Type B pancreatic cell (in vitro differentiated cells): Measurements from ENCODE around the gene CNIH4. TPM values are rescaled to one million over a fixed set of nuclear protein-coding genes. Genes with fewer than 3 reads are reported as not detected.

Experiments used
- DNase-seq: peaks from one replicate; pipeline ENCODE4 v3.0.0; 2021; ENCODE audit warnings: mixed read lengths; ENCODE audit not compliant: unreplicated experiment; ENCODE audit errors: extremely low spot score
- H3K27ac Mint-ChIP-seq: 2 replicates; pipeline ENCODE4 v1.8.0; 2021; ENCODE audit warnings: mild to moderate bottlenecking, mixed read lengths
- H3K27me3 Mint-ChIP-seq: 2 replicates; pipeline ENCODE4 v1.8.0; 2021; ENCODE audit warnings: mixed read lengths
- H3K36me3 Mint-ChIP-seq: 2 replicates; pipeline ENCODE4 v1.8.0; 2021; ENCODE audit warnings: mixed read lengths
- H3K4me1 Mint-ChIP-seq: one replicate; pipeline ENCODE4 v1.8.0; 2021; ENCODE audit warnings: mixed read lengths; ENCODE audit not compliant: unreplicated experiment
- H3K4me3 Mint-ChIP-seq: 2 replicates; pipeline ENCODE4 v1.8.0; 2021; ENCODE audit warnings: mild to moderate bottlenecking, mixed read lengths
- H3K9me3 Mint-ChIP-seq: 2 replicates; pipeline ENCODE4 v1.8.0; 2021; ENCODE audit warnings: mixed read lengths
- total RNA-seq: library from RNA; stranded (reverse); gene quantifications from 2 replicates; pipeline ENCODE4 v1.2.1, GENCODE V29; 2021; ENCODE audit warnings: low replicate concordance
- TF ChIP-seq, protein P1 (sequence below): fragments of 200-600 bp; sonication (generic); conservative IDR thresholded peaks from 2 replicates; pipeline ENCODE4 v1.5.0; 2021; ENCODE audit warnings: antibody characterized with exemption, mild to moderate bottlenecking

CNIH4 gene
- total RNA-seq, 1 donor from 2014 or later: 59.3 TPM

DNA sequence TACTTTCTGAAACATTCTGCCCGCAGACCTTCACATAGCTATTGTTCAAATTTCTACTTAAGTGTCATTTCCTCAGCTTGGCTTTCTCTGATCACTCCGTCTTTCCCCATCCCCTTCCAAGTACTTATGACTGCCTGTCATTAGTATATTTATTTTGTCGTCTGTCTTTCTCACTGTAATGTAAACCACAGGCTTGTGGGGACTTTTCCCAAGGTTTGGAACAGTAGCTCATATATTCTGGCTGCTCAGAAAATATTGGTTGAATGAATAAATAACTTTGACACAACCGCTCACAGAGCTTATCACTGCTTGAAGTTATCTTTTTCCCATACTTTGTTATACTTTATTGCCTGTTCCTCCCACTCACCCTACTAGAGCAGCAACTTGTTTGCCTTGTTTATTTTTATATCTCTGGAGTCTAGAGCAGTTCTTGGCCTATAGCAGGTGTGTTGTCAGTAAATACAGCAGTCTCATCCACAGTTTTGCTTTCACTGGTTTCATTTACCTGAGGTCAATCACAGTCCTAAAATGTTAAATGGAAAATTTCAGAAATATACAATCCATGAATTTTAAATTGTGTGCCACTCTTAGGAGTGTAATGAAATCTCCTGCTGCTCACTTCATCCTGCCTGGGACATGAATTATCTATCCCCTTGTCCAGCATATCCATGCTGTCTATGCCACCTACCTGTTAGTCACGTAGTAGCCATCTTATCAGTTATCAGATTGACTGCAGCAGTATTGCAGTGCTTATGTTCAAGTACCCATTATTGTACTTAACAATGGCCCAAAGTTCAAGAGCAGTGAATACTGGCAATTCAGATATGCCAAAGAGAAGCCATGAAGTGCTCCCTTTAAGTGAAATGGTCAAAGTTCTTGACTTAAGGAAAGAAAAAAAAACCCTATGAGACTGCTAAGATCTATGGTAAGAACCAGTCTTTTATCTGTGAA, 2.4 kb upstream of the CNIH4 start:
- peaks cover 14% of the 10 kb centered on the region for H3K4me1 Mint-ChIP-seq
- peaks cover 8% of the 10 kb centered on the region for H3K36me3 Mint-ChIP-seq
- H3K27ac Mint-ChIP-seq: no peak overlapping the region
- H3K9me3 Mint-ChIP-seq: no peaks in the 10 kb centered on the region
- H3K27me3 Mint-ChIP-seq: no peaks in the 10 kb centered on the region
- no peak for DNase-seq
- no peak overlapping the region for H3K4me3 Mint-ChIP-seq
- TF ChIP-seq, protein P1, sequence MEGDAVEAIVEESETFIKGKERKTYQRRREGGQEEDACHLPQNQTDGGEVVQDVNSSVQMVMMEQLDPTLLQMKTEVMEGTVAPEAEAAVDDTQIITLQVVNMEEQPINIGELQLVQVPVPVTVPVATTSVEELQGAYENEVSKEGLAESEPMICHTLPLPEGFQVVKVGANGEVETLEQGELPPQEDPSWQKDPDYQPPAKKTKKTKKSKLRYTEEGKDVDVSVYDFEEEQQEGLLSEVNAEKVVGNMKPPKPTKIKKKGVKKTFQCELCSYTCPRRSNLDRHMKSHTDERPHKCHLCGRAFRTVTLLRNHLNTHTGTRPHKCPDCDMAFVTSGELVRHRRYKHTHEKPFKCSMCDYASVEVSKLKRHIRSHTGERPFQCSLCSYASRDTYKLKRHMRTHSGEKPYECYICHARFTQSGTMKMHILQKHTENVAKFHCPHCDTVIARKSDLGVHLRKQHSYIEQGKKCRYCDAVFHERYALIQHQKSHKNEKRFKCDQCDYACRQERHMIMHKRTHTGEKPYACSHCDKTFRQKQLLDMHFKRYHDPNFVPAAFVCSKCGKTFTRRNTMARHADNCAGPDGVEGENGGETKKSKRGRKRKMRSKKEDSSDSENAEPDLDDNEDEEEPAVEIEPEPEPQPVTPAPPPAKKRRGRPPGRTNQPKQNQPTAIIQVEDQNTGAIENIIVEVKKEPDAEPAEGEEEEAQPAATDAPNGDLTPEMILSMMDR: no peak

DNA sequence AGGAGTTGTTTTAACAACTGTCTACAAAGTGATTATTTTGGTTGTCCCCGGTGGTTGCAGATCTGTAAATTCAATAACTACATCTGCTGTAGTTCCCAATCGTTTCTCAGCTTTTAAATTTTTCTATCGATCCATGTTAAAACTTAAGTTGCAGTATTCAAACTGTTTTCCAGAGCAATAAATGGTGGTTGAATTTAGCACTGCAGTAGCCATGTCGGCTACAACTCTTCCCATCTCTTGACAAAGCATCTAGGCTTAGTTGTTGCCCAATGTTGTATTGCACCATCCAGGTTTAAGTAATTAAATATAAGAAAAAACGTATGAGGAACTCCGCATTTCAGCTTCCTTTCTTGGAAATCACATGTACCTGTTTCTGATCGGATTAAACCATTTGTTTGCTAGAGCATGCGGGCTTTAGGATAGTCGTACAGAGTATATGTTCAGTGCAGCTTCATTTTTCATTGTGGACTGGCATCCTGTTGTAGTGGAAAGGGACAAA, 996 bp downstream of the CNIH4 start:
- no peak for DNase-seq
- Mint-ChIP-seq H3K4me3 (peak overlapping the region; percentile 91), H3K27me3 (no peaks in the 10 kb centered on the region), H3K27ac (peak overlapping the region; percentile 83), H3K36me3 (peaks cover 19% of the 10 kb centered on the region), H3K9me3 (no peaks in the 10 kb centered on the region), H3K4me1 (peaks cover 16% of the 10 kb centered on the region)
- TF ChIP-seq, protein P1: no peak

DNA sequence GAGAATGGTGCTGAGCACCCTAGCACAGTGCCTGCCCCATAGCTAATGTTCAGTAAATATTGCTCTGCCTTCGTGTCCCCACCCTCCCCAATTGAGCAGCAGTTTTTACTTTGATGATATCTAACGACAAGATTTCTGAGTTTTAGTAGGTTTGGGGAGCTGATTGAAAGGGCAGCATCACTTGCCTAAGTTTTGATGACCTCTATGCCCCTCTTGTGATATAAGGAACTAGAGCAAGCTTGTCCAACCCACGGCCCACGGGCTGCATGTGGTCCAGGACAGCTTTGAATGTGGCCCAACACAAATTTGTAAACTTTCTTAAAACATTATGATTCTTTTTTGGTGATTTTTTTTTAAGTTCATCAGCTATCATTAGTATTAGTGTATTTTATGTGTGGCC, 1.6 kb downstream of the CNIH4 start:
- peaks cover 22% of the 10 kb centered on the region for H3K36me3 Mint-ChIP-seq
- no peak for DNase-seq
- H3K4me1 Mint-ChIP-seq: peaks cover 16% of the 10 kb centered on the region
- TF ChIP-seq, protein P1: no peak
- H3K9me3 Mint-ChIP-seq: no peaks in the 10 kb centered on the region
- H3K4me3 Mint-ChIP-seq: peak overlapping the region; percentile 91
- peak overlapping the region; percentile 83 for H3K27ac Mint-ChIP-seq
- no peaks in the 10 kb centered on the region for H3K27me3 Mint-ChIP-seq

DNA sequence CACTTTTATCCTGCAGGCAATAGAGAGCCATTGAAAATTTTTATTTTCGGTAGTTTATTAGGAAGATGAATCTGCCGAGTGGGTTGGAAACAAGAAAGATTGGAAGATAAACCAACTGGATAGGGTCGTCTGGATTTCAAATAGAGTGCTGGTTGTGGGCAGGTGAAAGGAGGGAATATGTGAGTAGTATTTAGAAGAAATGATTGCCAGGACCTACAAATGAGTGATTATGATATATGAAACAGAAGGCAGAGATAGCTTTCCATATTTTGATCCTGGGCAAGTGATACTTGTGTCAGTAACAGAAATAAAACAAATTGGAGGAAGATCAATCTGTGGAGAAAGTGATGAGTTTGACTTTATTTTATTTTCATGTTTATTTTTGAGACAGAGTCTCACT, 2.5 kb downstream of the CNIH4 start:
- no peak for DNase-seq
- peaks cover 16% of the 10 kb centered on the region for H3K4me1 Mint-ChIP-seq
- H3K36me3 Mint-ChIP-seq: peaks cover 30% of the 10 kb centered on the region
- no peaks in the 10 kb centered on the region for H3K27me3 Mint-ChIP-seq
- H3K27ac Mint-ChIP-seq: peak overlapping the region; percentile 10
- TF ChIP-seq, protein P1: no peak
- no peaks in the 10 kb centered on the region for H3K9me3 Mint-ChIP-seq
- H3K4me3 Mint-ChIP-seq: peak overlapping the region; percentile 53

DNA sequence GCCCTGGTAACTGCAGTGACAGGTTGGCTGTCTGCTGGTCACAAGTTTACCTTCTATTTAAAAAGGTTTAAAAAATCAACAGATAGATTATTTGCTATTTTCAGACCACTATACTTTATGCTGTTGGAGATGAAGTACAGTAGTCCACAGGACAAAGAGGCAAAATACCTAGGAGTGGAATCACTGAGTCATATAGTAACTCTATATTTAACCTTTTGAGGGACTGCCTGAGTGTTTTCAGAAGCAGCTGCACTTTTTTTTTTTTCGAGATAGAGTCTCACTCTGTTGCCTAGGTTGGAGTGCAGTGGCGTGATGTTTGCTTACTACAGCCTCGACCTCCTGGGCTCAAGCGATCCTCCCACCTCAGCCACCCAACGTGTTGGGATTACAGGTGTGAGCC, 11.7 kb downstream of the CNIH4 start:
- H3K9me3 Mint-ChIP-seq: no peaks in the 10 kb centered on the region

More for the DNA sequence above, 11.7 kb downstream of the CNIH4 start:
- H3K4me1 Mint-ChIP-seq: no peaks in the 10 kb centered on the region
- H3K27me3 Mint-ChIP-seq: no peaks in the 10 kb centered on the region
- DNase-seq: no peak
- no peak overlapping the region for H3K27ac Mint-ChIP-seq
- TF ChIP-seq, protein P1: no peak
- H3K36me3 Mint-ChIP-seq: peaks cover 44% of the 10 kb centered on the region
- H3K4me3 Mint-ChIP-seq: no peak overlapping the region
